A549 (cell line): ENCODE measurements around the gene TGFBR3. TPM values are rescaled to one million over a fixed set of nuclear protein-coding genes. Genes with fewer than 3 reads are reported as not detected.
A peak's percentile ranks its signal among the peaks of the same experiment; 100 is the strongest.

Source experiments
- ATAC-seq, 2 experiments: fragments of 200-7000 bp in 1 of 2; fragments of >200 bp in 1 of 2; cut with Nextera tagmentation in 1 of 2; cut with Tn5 transposase in 1 of 2; 3 replicates each; pipeline versions ENCODE4 v1.8.0 to v1.9.1; 2018 to 2020; ENCODE audit warnings: mild to moderate bottlenecking in 1 of 2, moderate library complexity in 1 of 2
- CTCF ChIA-PET: fragments of 300-600 bp; sonication (Branson Sonifier 250); formaldehyde crosslinking; extraction: SDS; loops from one replicate; lab custom pipeline; 2021; ENCODE audit warnings: antibody characterized with exemption, inconsistent platforms; lab: Yijun Ruan, JAX
- POLR2A ChIA-PET: fragments of 350-600 bp; formaldehyde crosslinking; extraction: SDS; loops from one replicate; lab custom pipeline; 2021; ENCODE audit warnings: antibody characterized with exemption, inconsistent platforms; lab: Yijun Ruan, JAX
- DNase-seq, 2 experiments: peaks; one replicate each; pipeline versions ENCODE4 v3.0.0 to v3.0.0-alpha.2; 2011 to 2016; ENCODE audit warnings: low read depth in 1 of 2, low spot score in 1 of 2
- FAIRE-seq: peaks from 2 replicates; lab custom pipeline; 2011; peaks lifted over from hg19 to GRCh38; lab: Jason Lieb, UNC
- H3K27ac ChIP-seq, 2 experiments: fragments of >200 bp; sonication (Bioruptor Twin); formaldehyde crosslinking; 3 replicates each; pipeline ENCODE4 v1.5.1; 2016 to 2017
- H3K4me1 ChIP-seq: fragments of >200 bp; sonication (Bioruptor Twin); formaldehyde crosslinking; 3 replicates; pipeline ENCODE4 v1.6.1; 2016
- H3K4me2 ChIP-seq: fragments of >200 bp; sonication (Bioruptor Twin); formaldehyde crosslinking; 3 replicates; pipeline ENCODE4 v1.6.1; 2016
- H3K4me3 ChIP-seq: fragments of >200 bp; sonication (Bioruptor Twin); formaldehyde crosslinking; 3 replicates; pipeline ENCODE4 v1.5.1; 2016
- H3K9me3 ChIP-seq: fragments of >200 bp; sonication (Bioruptor Twin); formaldehyde crosslinking; 3 replicates; pipeline ENCODE4 v1.6.1; 2016
- CBX8 ChIP-seq: fragments of 200-600 bp; sonication (generic); IDR thresholded peaks from 2 replicates; pipeline ENCODE4 v1.6.1; 2016
- CEBPB ChIP-seq, 2 experiments: fragments of >200 bp in 1 of 2; sonication (Bioruptor Twin) in 1 of 2; formaldehyde crosslinking in 1 of 2; IDR thresholded peaks; 2 replicates each; pipeline ENCODE4 v1.6.1; 2012 to 2016
- EHMT2 ChIP-seq: fragments of 200-600 bp; sonication (generic); IDR thresholded peaks from 2 replicates; pipeline ENCODE4 v1.6.1; 2016; ENCODE audit warnings: antibody characterized with exemption, low read depth, mild to moderate bottlenecking, moderate library complexity
- FOSB ChIP-seq: fragments of 250-450 bp; sonication (Bioruptor Pico); IDR thresholded peaks from 2 replicates; pipeline ENCODE4 v1.5.0; 2020; ENCODE audit warnings: mild to moderate bottlenecking, moderate library complexity
- HDAC2 ChIP-seq: fragments of 200-600 bp; sonication (generic); IDR thresholded peaks from 2 replicates; pipeline ENCODE4 v1.6.1; 2016
- HOXA7 ChIP-seq: fragments of 250-450 bp; sonication (Bioruptor Pico); IDR thresholded peaks from 2 replicates; pipeline ENCODE4 v1.5.0; 2020; ENCODE audit warnings: mild to moderate bottlenecking, moderate library complexity
- HOXB13 ChIP-seq: fragments of 250-450 bp; sonication (Bioruptor Pico); IDR thresholded peaks from 2 replicates; pipeline ENCODE4 v1.5.0; 2020; ENCODE audit warnings: low read depth, mild to moderate bottlenecking, moderate library complexity
- JUNB ChIP-seq: fragments of >200 bp; sonication (Bioruptor Twin); formaldehyde crosslinking; IDR thresholded peaks from 2 replicates; pipeline ENCODE4 v1.6.1; 2016
- KDM5A ChIP-seq: fragments of 200-600 bp; sonication (generic); IDR thresholded peaks from 2 replicates; pipeline ENCODE4 v1.6.1; 2016; ENCODE audit warnings: antibody characterized with exemption, mild to moderate bottlenecking
- MAFK ChIP-seq: fragments of 450-650 bp; IDR thresholded peaks from 2 replicates; pipeline ENCODE4 v1.6.1; 2014; ENCODE audit not compliant: partially characterized antibody
- MAZ ChIP-seq: fragments of 150-350 bp; IDR thresholded peaks from 2 replicates; pipeline ENCODE4 v1.6.1; 2014; ENCODE audit warnings: antibody characterized with exemption, low read depth, low read length, borderline replicate concordance
- MYC ChIP-seq: IDR thresholded peaks from 2 replicates; pipeline ENCODE4 v1.6.1; 2012; ENCODE audit warnings: mild to moderate bottlenecking, inconsistent platforms, low read length, improper control_type of control experiment, borderline replicate concordance
- NFE2L2 ChIP-seq: fragments of 150-350 bp; conservative IDR thresholded peaks from 2 replicates; pipeline ENCODE4 v1.6.1; 2014; ENCODE audit warnings: low read length
- PHF8 ChIP-seq: fragments of 200-600 bp; sonication (generic); IDR thresholded peaks from 2 replicates; pipeline ENCODE4 v1.6.1; 2016; ENCODE audit warnings: low read depth, mild to moderate bottlenecking, antibody characterized with exemption, moderate library complexity, borderline replicate concordance
- POLR2AphosphoS2 ChIP-seq: conservative IDR thresholded peaks from 2 replicates; pipeline ENCODE4 v1.6.1; 2012; ENCODE audit warnings: low read length, improper control_type of control experiment, inconsistent platforms
- RARB ChIP-seq: fragments of 250-450 bp; sonication (Bioruptor Pico); IDR thresholded peaks from 2 replicates; pipeline ENCODE4 v1.8.0; 2021; ENCODE audit warnings: mild to moderate bottlenecking, moderate library complexity
- SMC3 ChIP-seq: fragments of >200 bp; sonication (Bioruptor Twin); formaldehyde crosslinking; IDR thresholded peaks from 3 replicates; pipeline ENCODE4 v1.6.1; 2018; ENCODE audit warnings: inconsistent platforms
- ZC3H11A ChIP-seq: fragments of 450-650 bp; IDR thresholded peaks from 2 replicates; pipeline ENCODE4 v1.6.1; 2014; ENCODE audit warnings: antibody characterized with exemption, mild to moderate bottlenecking
- WGBS: methylation state at CpG from one replicate; pipeline ENCODE4 v1.1.6; 2017; ENCODE audit errors: missing lambda C conversion rate; 5-methylcytosine and 5-hydroxymethylcytosine counted together
- polyA plus RNA-seq, 4 experiments: library from polyadenylated mRNA; depleted of rRNA in 3 of 4; stranded (reverse); fragments of >200 nt; fragmentation: RNase III in 1 of 4; extraction: RNeasy Plus Mini Kit Qiagen cat#74134 plus additional on column Dnase treatment in 1 of 4; gene quantifications; 2 replicates in 3 of 4; 3 replicates in 1 of 4; pipeline ENCODE4 v1.2.3, GENCODE V29; 2011 to 2017
- TF ChIP-seq, protein P1 (sequence below): fragments of 450-650 bp; IDR thresholded peaks from 2 replicates; pipeline ENCODE4 v1.6.1; 2014; ENCODE audit warnings: antibody characterized with exemption

The TGFBR3 gene
- polyA plus RNA-seq, 2 of the 4 experiments (the other 2 are of a cell fraction): 5.0 to 8.9 TPM

DNA sequence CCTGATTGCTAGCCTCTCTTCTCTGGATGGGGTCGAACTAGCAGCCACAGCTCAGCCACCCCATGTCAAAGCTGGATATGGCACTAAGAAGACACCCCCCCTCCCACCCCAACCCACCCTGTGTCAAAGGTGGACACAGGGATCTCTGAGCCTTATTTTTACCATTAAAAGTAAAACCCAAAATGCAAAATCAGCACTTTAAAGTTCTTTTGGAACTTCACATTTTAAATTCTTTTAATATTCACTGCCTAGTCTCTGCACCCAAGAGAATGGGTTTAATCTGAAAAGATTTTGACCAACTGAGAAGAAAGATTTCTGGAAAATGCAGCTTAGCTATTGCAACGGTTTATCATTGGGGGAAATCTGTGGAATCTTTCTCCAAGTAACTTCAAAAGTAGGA lies 167.6 kb downstream of the TGFBR3 start:
- Histone ChIP-seq H3K4me1 (no peaks in the 10 kb centered on the region), H3K9me3 (no peaks in the 10 kb centered on the region), H3K4me2 (no peak overlapping the region), H3K4me3 (no peak overlapping the region), H3K27ac (no peak overlapping the region)
- DNase-seq (no peak), FAIRE-seq (no peak), ATAC-seq (no peak)
- CTCF ChIA-PET: no interaction called here
- TF ChIP-seq HDAC2 (no peak), MAFK (peak; percentile 52)
- WGBS: 97% methylated on average over 2 of the region's 2 CpGs
- POLR2A ChIA-PET: no interaction called here

DNA sequence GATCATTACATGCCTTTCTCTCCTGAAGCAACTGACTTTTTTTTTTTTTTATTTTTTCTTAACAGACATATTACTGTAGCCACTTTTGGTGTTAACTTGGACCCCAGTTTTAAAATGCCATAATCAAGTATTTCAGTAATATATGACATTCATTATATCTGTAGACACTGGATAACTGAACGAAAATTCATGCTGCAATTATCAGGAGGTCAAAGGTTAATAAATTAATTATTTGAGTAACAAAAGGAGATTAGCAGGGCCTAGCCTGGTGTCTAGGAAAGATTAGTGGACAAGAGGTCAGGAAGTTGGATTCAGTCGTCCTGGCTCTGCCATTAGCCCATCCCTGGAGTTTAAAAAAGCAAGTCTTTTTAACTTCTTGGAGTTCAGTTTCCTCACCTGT lies 168.1 kb downstream of the TGFBR3 start:
- Histone ChIP-seq H3K9me3 (no peaks in the 10 kb centered on the region), H3K4me1 (no peaks in the 10 kb centered on the region), H3K4me3 (no peak overlapping the region), H3K4me2 (no peak overlapping the region), H3K27ac (no peak overlapping the region)
- TF ChIP-seq HOXB13 (CRISPR knock-in tag) (no peak), NFE2L2 (no peak), HDAC2 (no peak), FOSB (CRISPR knock-in tag) (no peak), KDM5A (no peak)
- ATAC-seq (no peak), FAIRE-seq (no peak), DNase-seq (no peak)
- ChIA-PET POLR2A (no interaction called here), CTCF (no interaction called here)
- 91% methylated on average over 2 of the region's 2 CpGs for WGBS

DNA sequence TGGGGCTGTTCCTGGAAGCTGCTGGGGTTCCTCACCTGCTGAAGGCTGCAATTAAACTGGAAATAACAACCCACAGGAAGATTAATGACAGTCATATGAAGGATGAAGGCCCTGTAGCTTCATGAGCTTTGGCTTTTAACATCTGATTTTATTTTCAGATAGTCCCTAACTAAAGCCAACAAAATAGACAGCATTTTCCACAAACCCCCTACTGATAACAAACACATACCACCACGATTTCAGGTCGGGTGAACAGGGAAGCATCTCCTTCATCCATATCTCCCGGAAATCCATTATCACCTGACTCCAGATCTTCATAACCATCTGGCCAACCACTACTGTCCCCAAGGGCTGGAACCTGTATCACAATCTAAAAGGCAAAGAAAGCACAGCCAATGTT lies 169.6 kb downstream of the TGFBR3 start:
- 84% methylated on average over 3 of the region's 3 CpGs for WGBS
- POLR2A ChIA-PET: no interaction called here
- H3K9me3 ChIP-seq: no peaks in the 10 kb centered on the region
- H3K4me1 ChIP-seq: no peaks in the 10 kb centered on the region
- no peak overlapping the region for H3K4me2 ChIP-seq
- CTCF ChIA-PET: no interaction called here
- FAIRE-seq (no peak), ATAC-seq (no peak), DNase-seq (no peak)
- no peak overlapping the region for H3K27ac ChIP-seq
- no peak overlapping the region for H3K4me3 ChIP-seq
- TF ChIP-seq POLR2AphosphoS2: no peak
- no peak for TF ChIP-seq HOXA7 (CRISPR knock-in tag)
- no peak for TF ChIP-seq SMC3
- no peak for TF ChIP-seq MAZ

DNA sequence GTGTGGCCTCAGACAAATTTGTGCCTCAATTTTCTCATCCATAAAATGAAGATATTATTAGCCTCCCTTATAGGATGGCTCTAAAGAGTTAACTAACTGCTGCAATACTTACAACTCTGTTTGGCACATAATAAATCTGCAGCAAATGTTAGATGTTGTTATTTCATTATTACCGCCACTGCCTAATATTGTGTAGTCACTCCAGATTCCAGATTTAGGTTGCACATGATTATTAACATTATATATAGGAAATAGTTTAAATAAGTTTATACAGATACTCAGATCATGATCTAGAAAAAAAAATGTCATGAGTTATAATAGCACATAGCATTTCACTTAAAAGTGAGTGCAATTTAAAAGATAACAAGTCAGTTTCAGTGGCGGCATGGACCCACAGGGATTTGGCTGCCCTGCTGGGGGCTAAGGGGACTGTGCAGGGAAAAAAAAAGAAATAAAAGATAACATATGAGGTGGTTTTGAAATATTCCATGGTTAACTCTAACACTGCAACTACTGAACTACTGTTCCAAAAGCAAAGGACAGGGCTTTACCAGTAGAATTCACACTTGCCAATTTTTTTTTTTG lies 170.4 kb downstream of the TGFBR3 start:
- FAIRE-seq: no peak
- no peak overlapping the region for H3K4me3 ChIP-seq
- no peak for ATAC-seq
- ChIA-PET CTCF (no interaction called here), POLR2A (no interaction called here)
- H3K4me2 ChIP-seq: no peak overlapping the region
- H3K27ac ChIP-seq: no peak overlapping the region
- no peak for DNase-seq
- WGBS: 93% methylated on average over 2 of the region's 2 CpGs
- no peaks in the 10 kb centered on the region for H3K4me1 ChIP-seq
- TF ChIP-seq PHF8: no peak
- TF ChIP-seq RARB (CRISPR knock-in tag): no peak
- TF ChIP-seq EHMT2: no peak
- TF ChIP-seq MAFK: no peak
- TF ChIP-seq JUNB: no peak
- TF ChIP-seq ZC3H11A: no peak
- no peak for TF ChIP-seq CBX8
- TF ChIP-seq, protein P1, sequence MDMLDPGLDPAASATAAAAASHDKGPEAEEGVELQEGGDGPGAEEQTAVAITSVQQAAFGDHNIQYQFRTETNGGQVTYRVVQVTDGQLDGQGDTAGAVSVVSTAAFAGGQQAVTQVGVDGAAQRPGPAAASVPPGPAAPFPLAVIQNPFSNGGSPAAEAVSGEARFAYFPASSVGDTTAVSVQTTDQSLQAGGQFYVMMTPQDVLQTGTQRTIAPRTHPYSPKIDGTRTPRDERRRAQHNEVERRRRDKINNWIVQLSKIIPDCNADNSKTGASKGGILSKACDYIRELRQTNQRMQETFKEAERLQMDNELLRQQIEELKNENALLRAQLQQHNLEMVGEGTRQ: no peak
- TF ChIP-seq HOXB13 (CRISPR knock-in tag): no peak
- no peak for TF ChIP-seq CEBPB (IDR thresholded peaks at IDR 0.05)
- no peak for TF ChIP-seq MYC
- TF ChIP-seq, all 56 proteins: peak for 0
- H3K9me3 ChIP-seq: no peaks in the 10 kb centered on the region
